Chondrocyte (in vitro differentiated cells): ENCODE data around the gene HYDIN. TPM values are rescaled to one million over a fixed set of nuclear protein-coding genes. Genes with fewer than 3 reads are reported as not detected.

ENCODE experiments used
- DNase-seq: peaks from one replicate; pipeline ENCODE4 v3.0.0; 2021; ENCODE audit warnings: mixed read lengths, low spot score
- H3K27ac Mint-ChIP-seq: one replicate; pipeline ENCODE4 v1.8.0; 2021; ENCODE audit warnings: mild to moderate bottlenecking, moderate library complexity, mixed read lengths; ENCODE audit not compliant: unreplicated experiment
- H3K27me3 Mint-ChIP-seq: 2 replicates; pipeline ENCODE4 v1.8.0; 2021; ENCODE audit warnings: low read depth, mixed read lengths
- H3K36me3 Mint-ChIP-seq: 2 replicates; pipeline ENCODE4 v1.8.0; 2021; ENCODE audit warnings: low read depth, mixed read lengths
- H3K4me1 Mint-ChIP-seq: 2 replicates; pipeline ENCODE4 v1.8.0; 2021; ENCODE audit warnings: low read depth, mild to moderate bottlenecking, mixed read lengths
- H3K4me3 Mint-ChIP-seq: one replicate; pipeline ENCODE4 v1.8.0; 2021; ENCODE audit warnings: mild to moderate bottlenecking, moderate library complexity, mixed read lengths; ENCODE audit not compliant: unreplicated experiment
- H3K9me3 Mint-ChIP-seq: 2 replicates; pipeline ENCODE4 v1.8.0; 2021; ENCODE audit warnings: low read depth, mixed read lengths
- total RNA-seq: library from RNA; stranded (reverse); gene quantifications from 3 replicates; pipeline ENCODE4 v1.2.1, GENCODE V29; 2021
- TF ChIP-seq, protein P1 (sequence below): fragments of 200-600 bp; sonication (generic); IDR thresholded peaks from 2 replicates; pipeline ENCODE4 v1.5.0; 2021; ENCODE audit warnings: antibody characterized with exemption, mild to moderate bottlenecking, moderate library complexity

HYDIN gene
- total RNA-seq, 1 donor from 2014 or later: not detected

- no peaks in the 10 kb centered on the region for H3K36me3 Mint-ChIP-seq
- TF ChIP-seq, protein P1, sequence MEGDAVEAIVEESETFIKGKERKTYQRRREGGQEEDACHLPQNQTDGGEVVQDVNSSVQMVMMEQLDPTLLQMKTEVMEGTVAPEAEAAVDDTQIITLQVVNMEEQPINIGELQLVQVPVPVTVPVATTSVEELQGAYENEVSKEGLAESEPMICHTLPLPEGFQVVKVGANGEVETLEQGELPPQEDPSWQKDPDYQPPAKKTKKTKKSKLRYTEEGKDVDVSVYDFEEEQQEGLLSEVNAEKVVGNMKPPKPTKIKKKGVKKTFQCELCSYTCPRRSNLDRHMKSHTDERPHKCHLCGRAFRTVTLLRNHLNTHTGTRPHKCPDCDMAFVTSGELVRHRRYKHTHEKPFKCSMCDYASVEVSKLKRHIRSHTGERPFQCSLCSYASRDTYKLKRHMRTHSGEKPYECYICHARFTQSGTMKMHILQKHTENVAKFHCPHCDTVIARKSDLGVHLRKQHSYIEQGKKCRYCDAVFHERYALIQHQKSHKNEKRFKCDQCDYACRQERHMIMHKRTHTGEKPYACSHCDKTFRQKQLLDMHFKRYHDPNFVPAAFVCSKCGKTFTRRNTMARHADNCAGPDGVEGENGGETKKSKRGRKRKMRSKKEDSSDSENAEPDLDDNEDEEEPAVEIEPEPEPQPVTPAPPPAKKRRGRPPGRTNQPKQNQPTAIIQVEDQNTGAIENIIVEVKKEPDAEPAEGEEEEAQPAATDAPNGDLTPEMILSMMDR: no peak
Measured at GRCh38 chr16:71262391-71262790, 31.9 kb upstream of the HYDIN start.

GRCh38 chr16:71260995-71261394 lies 30.5 kb upstream of the HYDIN start:
- Mint-ChIP-seq H3K36me3 (no peaks in the 10 kb centered on the region), H3K27me3 (peaks cover 11% of the 10 kb centered on the region), H3K4me3 (no peak overlapping the region), H3K27ac (no peak overlapping the region), H3K9me3 (no peaks in the 10 kb centered on the region), H3K4me1 (no peaks in the 10 kb centered on the region)
- TF ChIP-seq, protein P1: no peak
- no peak for DNase-seq

More at GRCh38 chr16:71262391-71262790, 31.9 kb upstream of the HYDIN start:
- H3K27me3 Mint-ChIP-seq: peaks cover 4% of the 10 kb centered on the region
- no peak for DNase-seq
- H3K27ac Mint-ChIP-seq: no peak overlapping the region
- H3K4me3 Mint-ChIP-seq: no peak overlapping the region
- no peaks in the 10 kb centered on the region for H3K4me1 Mint-ChIP-seq
- no peaks in the 10 kb centered on the region for H3K9me3 Mint-ChIP-seq

- H3K4me1 Mint-ChIP-seq: no peaks in the 10 kb centered on the region
- no peaks in the 10 kb centered on the region for H3K9me3 Mint-ChIP-seq
- H3K36me3 Mint-ChIP-seq: no peaks in the 10 kb centered on the region
- peaks cover 11% of the 10 kb centered on the region for H3K27me3 Mint-ChIP-seq
- TF ChIP-seq, protein P1: no peak
- H3K4me3 Mint-ChIP-seq: no peak overlapping the region
- no peak for DNase-seq
- no peak overlapping the region for H3K27ac Mint-ChIP-seq
Measured at GRCh38 chr16:71259086-71259485, 28.6 kb upstream of the HYDIN start.

DNA sequence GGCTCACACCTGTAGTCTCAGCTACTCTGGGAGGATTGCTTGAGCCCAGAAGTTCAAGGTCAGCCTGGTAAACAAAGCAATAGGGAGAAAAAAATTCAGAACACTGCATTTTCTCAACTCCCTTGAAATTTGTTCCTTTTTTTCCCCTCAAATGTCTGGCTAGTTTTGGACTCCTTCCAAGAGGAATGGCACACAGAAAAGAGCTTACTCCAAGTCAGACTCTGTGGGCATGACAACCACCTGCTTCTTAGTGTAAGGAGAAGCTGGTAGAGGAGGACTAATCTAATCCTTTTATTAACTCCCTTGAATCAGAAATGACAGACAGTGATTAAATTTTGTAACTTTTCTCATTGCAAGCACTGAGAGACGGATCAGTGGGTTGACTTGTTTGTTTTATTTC lies 27.9 kb upstream of the HYDIN start:
- H3K27ac Mint-ChIP-seq: no peak overlapping the region
- H3K27me3 Mint-ChIP-seq: peaks cover 11% of the 10 kb centered on the region
- H3K4me1 Mint-ChIP-seq: no peaks in the 10 kb centered on the region
- TF ChIP-seq, protein P1: no peak
- H3K4me3 Mint-ChIP-seq: no peak overlapping the region
- no peaks in the 10 kb centered on the region for H3K9me3 Mint-ChIP-seq
- no peaks in the 10 kb centered on the region for H3K36me3 Mint-ChIP-seq
- DNase-seq: no peak

DNA sequence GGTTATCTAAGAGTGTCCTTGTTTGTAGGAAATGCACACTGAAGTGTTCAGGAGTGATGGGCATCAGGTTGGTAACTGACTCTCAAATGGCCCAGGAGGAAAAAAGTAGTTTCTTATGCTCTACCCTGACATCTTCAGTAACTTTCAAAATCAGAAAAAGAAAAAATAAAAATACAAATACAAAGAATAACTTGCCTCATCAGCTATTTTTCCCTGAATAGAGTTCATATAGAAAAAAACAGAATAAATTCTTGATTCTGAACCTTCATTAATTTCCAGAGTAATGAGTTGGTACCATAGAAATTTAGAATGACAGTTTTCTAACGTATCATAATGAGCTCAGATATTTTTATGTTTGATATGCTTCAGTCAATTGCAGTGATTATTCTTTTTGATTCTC lies 27.2 kb upstream of the HYDIN start:
- no peaks in the 10 kb centered on the region for H3K9me3 Mint-ChIP-seq
- no peak for DNase-seq
- H3K36me3 Mint-ChIP-seq: no peaks in the 10 kb centered on the region
- TF ChIP-seq, protein P1: no peak
- H3K4me1 Mint-ChIP-seq: no peaks in the 10 kb centered on the region
- no peak overlapping the region for H3K27ac Mint-ChIP-seq
- H3K27me3 Mint-ChIP-seq: peaks cover 11% of the 10 kb centered on the region
- no peak overlapping the region for H3K4me3 Mint-ChIP-seq
